ENCODE results near the gene CORIN.
"Not testable (repeated sequence)": the region's sequence is repeated elsewhere in the genome, so short reads cannot be mapped to it uniquely, and the experiment has no call there.

Gene CORIN

GRCh38 chr4:47776353-47776752, 61.5 kb downstream of the CORIN start:
- DNase-seq (ENCODE audit: extremely low read depth, low read depth): no peak
- TF ChIP-seq, protein P1, sequence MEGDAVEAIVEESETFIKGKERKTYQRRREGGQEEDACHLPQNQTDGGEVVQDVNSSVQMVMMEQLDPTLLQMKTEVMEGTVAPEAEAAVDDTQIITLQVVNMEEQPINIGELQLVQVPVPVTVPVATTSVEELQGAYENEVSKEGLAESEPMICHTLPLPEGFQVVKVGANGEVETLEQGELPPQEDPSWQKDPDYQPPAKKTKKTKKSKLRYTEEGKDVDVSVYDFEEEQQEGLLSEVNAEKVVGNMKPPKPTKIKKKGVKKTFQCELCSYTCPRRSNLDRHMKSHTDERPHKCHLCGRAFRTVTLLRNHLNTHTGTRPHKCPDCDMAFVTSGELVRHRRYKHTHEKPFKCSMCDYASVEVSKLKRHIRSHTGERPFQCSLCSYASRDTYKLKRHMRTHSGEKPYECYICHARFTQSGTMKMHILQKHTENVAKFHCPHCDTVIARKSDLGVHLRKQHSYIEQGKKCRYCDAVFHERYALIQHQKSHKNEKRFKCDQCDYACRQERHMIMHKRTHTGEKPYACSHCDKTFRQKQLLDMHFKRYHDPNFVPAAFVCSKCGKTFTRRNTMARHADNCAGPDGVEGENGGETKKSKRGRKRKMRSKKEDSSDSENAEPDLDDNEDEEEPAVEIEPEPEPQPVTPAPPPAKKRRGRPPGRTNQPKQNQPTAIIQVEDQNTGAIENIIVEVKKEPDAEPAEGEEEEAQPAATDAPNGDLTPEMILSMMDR (IDR thresholded peaks at IDR 0.05; ENCODE audit: low read depth, low read length): no peak

DNA sequence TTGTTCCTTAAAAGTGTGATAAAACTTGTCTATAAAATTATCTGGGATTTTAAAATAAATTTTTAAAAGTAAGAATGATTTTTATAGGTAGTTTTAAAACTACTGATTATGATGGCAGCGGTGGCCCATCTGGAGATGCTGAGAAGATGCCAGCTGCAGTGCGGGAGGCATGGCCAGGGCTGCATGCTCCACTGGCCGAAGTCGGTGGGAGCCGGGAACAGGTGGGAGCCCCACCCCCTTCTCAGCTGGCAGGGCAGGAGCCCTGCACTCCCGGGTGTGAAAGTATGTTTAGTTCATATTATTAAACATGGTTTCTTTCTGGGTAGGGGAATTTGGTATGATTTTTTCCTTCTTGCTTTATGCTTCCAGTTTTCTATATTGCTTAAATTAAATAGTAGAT, 63.8 kb downstream of the CORIN start:
- no peak for DNase-seq (ENCODE audit: extremely low read depth, low read depth)
- TF ChIP-seq, protein P1 (IDR thresholded peaks at IDR 0.05; ENCODE audit: low read depth, low read length): no peak

DNA sequence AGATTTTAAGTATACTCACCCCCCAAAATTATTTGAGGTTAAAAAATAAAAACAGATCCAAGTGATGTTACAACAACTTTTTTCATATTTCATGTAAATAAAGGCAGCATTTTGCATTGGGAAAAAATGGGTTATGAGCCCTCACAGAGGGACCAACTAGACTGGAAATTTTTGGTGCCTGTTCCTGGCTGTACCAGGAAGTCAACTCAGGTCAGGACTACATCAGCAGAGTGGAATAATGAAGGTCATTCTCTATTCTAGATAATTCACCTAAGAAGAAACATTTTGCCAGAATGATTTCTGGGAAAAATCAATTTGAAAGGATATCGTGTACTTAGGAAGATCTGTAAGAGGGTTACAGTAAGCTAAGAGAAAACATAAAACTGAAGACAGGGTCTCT, 66.8 kb downstream of the CORIN start:
- TF ChIP-seq, protein P1 (IDR thresholded peaks at IDR 0.05; ENCODE audit: low read depth, low read length): no peak
- no peak for DNase-seq (ENCODE audit: extremely low read depth, low read depth)

GRCh38 chr4:47767956-47768355, 69.9 kb downstream of the CORIN start:
- not testable (repeated sequence) for DNase-seq (ENCODE audit: extremely low read depth, low read depth)

- DNase-seq (ENCODE audit: extremely low read depth, low read depth): no peak
- TF ChIP-seq, protein P1 (IDR thresholded peaks at IDR 0.05; ENCODE audit: low read depth, low read length): no peak
These were observed 74.6 kb downstream of the CORIN start for GRCh38 chr4:47763279-47763678.

GRCh38 chr4:47762376-47763266, 75.2 kb downstream of the CORIN start:
- TF ChIP-seq, protein P1 (IDR thresholded peaks at IDR 0.05; ENCODE audit: low read depth, low read length): no peak
- no peak for DNase-seq (ENCODE audit: extremely low read depth, low read depth)

GRCh38 chr4:47753316-47753715, 84.6 kb downstream of the CORIN start:
- not testable (repeated sequence) for DNase-seq (ENCODE audit: extremely low read depth, low read depth)

DNA sequence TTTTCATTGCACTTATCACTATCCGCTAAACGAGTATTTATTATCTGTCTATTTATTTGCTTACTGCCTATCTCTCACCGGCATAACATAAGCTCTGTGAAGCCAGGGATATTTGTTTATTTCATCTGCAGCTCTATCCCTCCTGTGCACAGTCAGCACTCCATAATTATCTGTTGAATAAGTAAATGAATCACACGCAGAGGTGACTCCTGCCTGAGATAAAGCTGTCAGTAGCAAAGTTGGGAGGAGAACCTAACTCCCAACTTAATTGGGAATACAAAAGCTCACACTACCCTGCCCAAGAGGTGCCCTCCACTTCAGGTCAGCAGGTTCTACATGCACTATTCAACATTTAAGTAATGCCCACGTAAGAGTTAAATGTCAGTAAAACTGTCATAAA, 85.7 kb downstream of the CORIN start:
- DNase-seq (ENCODE audit: extremely low read depth, low read depth): no peak
- TF ChIP-seq, protein P1 (IDR thresholded peaks at IDR 0.05; ENCODE audit: low read depth, low read length): no peak
